Spleen (tissue), 11 donors: Measurements from ENCODE around the gene GRK6. TPM values are rescaled to one million over a fixed set of nuclear protein-coding genes. Genes with fewer than 3 reads are reported as not detected.

ENCODE experiments used
- DNase-seq: peaks from one replicate; pipeline ENCODE4 v3.0.0-alpha.2; 2020
- H3K27ac ChIP-seq, 8 donors: fragments of 200-600 bp; sonication (generic) in 7 of 8; 1 replicate in 4 of 8; 2 replicates in 4 of 8; pipeline versions ENCODE4 v1.5.0 to v1.8.0; 2016 to 2021; ENCODE audit warnings: inconsistent platforms in 4 of 8, mild to moderate bottlenecking in 4 of 8, moderate library complexity in 1 of 8
- H3K27me3 ChIP-seq, 7 donors: fragments of 200-600 bp; sonication (generic) in 6 of 7; replicated peaks in 1 of 7; 1 replicate in 4 of 7; 2 replicates in 3 of 7; pipeline versions ENCODE4 v1.5.0 to v1.8.0; 2016 to 2021; ENCODE audit warnings: inconsistent platforms in 3 of 7, mild to moderate bottlenecking in 1 of 7
- H3K36me3 ChIP-seq, 6 donors: fragments of 200-600 bp; sonication (generic) in 5 of 6; 1 replicate in 4 of 6; 2 replicates in 2 of 6; pipeline versions ENCODE4 v1.5.0 to v1.8.0; 2016 to 2021; ENCODE audit warnings: inconsistent platforms in 2 of 6
- H3K4me1 ChIP-seq, 6 donors: fragments of 200-600 bp; sonication (generic) in 5 of 6; 1 replicate in 3 of 6; 2 replicates in 3 of 6; pipeline versions ENCODE4 v1.5.0 to v1.8.0; 2016 to 2021; ENCODE audit warnings: inconsistent platforms in 3 of 6
- H3K4me3 ChIP-seq, 8 donors: fragments of 200-600 bp; sonication (generic) in 7 of 8; 1 replicate in 4 of 8; 2 replicates in 4 of 8; pipeline versions ENCODE4 v1.5.0 to v1.8.0; 2016 to 2021; ENCODE audit warnings: inconsistent platforms in 4 of 8, mild to moderate bottlenecking in 4 of 8, moderate library complexity in 2 of 8
- H3K9me3 ChIP-seq, 8 donors: fragments of 200-600 bp; sonication (generic) in 7 of 8; 1 replicate in 4 of 8; 2 replicates in 4 of 8; pipeline versions ENCODE4 v1.5.0 to v1.8.0; 2016 to 2021; ENCODE audit warnings: inconsistent platforms in 4 of 8
- POLR2A ChIP-seq, 3 donors: fragments of 450-650 bp; IDR thresholded peaks; one replicate each; pipeline ENCODE4 v1.5.1; 2017; ENCODE audit warnings: antibody characterized with exemption in 3 of 3, mild to moderate bottlenecking in 1 of 3
- POLR2AphosphoS5 ChIP-seq, 3 donors: sonication (generic); formaldehyde crosslinking; IDR thresholded peaks; one replicate each; pipeline ENCODE4 v1.5.1; 2017; ENCODE audit warnings: antibody characterized with exemption in 3 of 3
- WGBS, 5 donors: extraction: QIAGEN DNeasy Blood & Tissue Kit in 3 of 5; methylation state at CpG; one replicate each; pipeline versions ENCODE4 v1.1.5 to v1.1.7; 2013 to 2018; 5-methylcytosine and 5-hydroxymethylcytosine counted together
- intact Hi-C: fragments of 100-400 bp; cut with DNase I; formaldehyde crosslinking; loops from one replicate; pipeline ENCODE4 v1.15.0; 2023; ENCODE audit warnings: low total_unique reads
- polyA plus RNA-seq, 3 donors: library from polyadenylated mRNA; stranded (reverse); fragments of 200-250 nt; gene quantifications; one replicate each; pipeline ENCODE4 v1.2.1, GENCODE V29; 2013
- total RNA-seq, 7 donors: library from RNA; depleted of rRNA in 3 of 7; stranded (reverse); fragments of >200 nt in 3 of 7; fragmentation: NEBNext Ultra II Directional in 4 of 7; extraction: Animal tissue kit (Norgen Biotek cat#: 25700) in 4 of 7; gene quantifications; one replicate each; pipeline versions ENCODE4 v1.1.0 to v1.2.1, GENCODE V29; 2016 to 2021
- TF ChIP-seq, protein P1 (sequence below), 11 experiments: fragments of 200-600 bp in 7 of 11; fragments of 450-650 bp in 4 of 11; sonication (generic) in 4 of 11; IDR thresholded peaks in 8 of 11; conservative IDR thresholded peaks in 3 of 11; 1 replicate in 7 of 11; 2 replicates in 4 of 11; pipeline versions ENCODE4 v1.4.0 to v1.8.0; 2016 to 2021; ENCODE audit warnings: antibody characterized with exemption in 11 of 11, inconsistent platforms in 4 of 11, mild to moderate bottlenecking in 1 of 11
- donor health status: healthy with polysubstance abuse.
- donor health status: DM: no; HTN: no; CAD: no; lungs with moderate emphysema.
- donor health status: DM: no; HTN: no; CAD: no.
- donor health status: Bipolar disorder and iron deficiency.
- donor health status: healthy.
- donor health status: DM: no; HTN: no; CAD: no.
- donor health status: DM: yes; HTN: yes; CAD: no.

GRK6 gene
- total and polyA plus RNA-seq, 10 donors, result 45.7 to 170 (median 133) TPM

DNA sequence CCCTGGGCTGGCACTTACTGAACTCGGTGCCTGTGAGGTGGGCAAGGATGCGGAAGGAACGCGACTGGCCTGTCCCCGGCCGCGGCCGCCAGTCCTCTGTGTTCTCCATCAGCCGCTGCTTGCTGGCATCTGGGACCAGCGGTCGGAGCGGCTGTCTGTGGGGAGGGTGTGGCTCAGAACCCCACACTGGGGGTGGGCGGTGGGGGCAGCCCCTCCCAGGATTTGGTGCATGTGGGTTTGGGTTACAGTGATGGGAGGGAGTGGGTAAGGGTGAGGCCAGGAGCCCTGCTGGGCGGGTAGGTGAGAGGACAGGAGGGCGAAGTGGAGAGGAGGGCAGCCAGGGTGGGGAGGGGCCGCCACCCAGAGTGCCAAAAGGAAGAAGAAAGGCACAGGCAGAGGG lies 64.5 kb downstream of the GRK6 start:
- Histone ChIP-seq H3K27me3 (no peaks in the 10 kb centered on the region), H3K9me3 (no peaks in the 10 kb centered on the region), H3K4me3 (no peak overlapping the region), H3K36me3 (peaks cover 0 to 71% (median 57%) of the 10 kb centered on the region in 6 donors), H3K4me1 (peaks cover 28 to 72% (median 53%) of the 10 kb centered on the region in 6 donors), H3K27ac (peak overlapping the region in 3 of 8 donors; percentile 20 to 91 (median 21))
- WGBS, 5 donors, result 88 to 97% (median 95%) methylated on average over 8 to 16 of the region's 16 CpGs
- TF ChIP-seq, protein P1, sequence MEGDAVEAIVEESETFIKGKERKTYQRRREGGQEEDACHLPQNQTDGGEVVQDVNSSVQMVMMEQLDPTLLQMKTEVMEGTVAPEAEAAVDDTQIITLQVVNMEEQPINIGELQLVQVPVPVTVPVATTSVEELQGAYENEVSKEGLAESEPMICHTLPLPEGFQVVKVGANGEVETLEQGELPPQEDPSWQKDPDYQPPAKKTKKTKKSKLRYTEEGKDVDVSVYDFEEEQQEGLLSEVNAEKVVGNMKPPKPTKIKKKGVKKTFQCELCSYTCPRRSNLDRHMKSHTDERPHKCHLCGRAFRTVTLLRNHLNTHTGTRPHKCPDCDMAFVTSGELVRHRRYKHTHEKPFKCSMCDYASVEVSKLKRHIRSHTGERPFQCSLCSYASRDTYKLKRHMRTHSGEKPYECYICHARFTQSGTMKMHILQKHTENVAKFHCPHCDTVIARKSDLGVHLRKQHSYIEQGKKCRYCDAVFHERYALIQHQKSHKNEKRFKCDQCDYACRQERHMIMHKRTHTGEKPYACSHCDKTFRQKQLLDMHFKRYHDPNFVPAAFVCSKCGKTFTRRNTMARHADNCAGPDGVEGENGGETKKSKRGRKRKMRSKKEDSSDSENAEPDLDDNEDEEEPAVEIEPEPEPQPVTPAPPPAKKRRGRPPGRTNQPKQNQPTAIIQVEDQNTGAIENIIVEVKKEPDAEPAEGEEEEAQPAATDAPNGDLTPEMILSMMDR (IDR thresholded peaks at IDR 0.05 in 8 of 11, conservative IDR thresholded peaks at IDR 0.05 in 3 of 11), result no peak
- TF ChIP-seq POLR2AphosphoS5 (IDR thresholded peaks at IDR 0.05) (no peak), POLR2A (IDR thresholded peaks at IDR 0.05) (no peak)
- no peak for DNase-seq
- intact Hi-C loops, result no loop called here

DNA sequence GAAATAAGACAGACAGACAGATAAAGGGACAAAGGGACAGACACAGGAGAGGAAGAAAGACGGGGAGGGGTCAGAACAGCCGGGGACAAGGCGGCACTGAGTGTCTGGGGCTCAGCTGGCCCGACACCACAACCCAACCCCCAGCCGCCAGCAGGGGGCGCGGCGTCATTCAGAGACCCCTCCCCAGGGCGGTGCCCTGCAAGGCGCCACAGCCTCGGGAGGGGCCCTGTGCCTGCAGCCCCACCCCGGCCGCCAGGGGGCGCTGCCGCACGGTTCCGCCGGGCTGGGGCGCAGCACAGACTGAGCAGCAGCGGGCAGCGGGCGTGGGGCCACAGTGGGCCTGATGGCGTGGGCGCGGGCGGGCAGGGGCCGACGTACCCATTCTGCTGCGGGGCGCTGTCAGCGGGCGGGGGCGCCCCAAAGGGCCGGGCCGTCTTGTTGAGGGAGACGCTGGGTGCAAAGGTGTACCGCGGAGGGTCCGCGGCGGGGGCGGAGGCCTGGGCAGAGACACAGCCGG lies 65.0 kb downstream of the GRK6 start:
- peak; percentile 81 for DNase-seq
- Histone ChIP-seq H3K4me3 (no peak overlapping the region), H3K36me3 (peaks cover 0 to 66% (median 54%) of the 10 kb centered on the region in 6 donors), H3K27ac (peak overlapping the region in 3 of 8 donors; percentile 20 to 91 (median 21)), H3K4me1 (peaks cover 33 to 77% (median 58%) of the 10 kb centered on the region in 6 donors), H3K27me3 (no peaks in the 10 kb centered on the region), H3K9me3 (no peaks in the 10 kb centered on the region)
- WGBS, 5 donors, result 70 to 90% (median 83%) methylated on average over 28 to 43 of the region's 43 CpGs
- intact Hi-C loops, result no loop called here
- TF ChIP-seq, protein P1 (IDR thresholded peaks at IDR 0.05 in 8 of 11, conservative IDR thresholded peaks at IDR 0.05 in 3 of 11), result peak in 9 of 11 experiments; percentile 25 to 77 (median 58)
- TF ChIP-seq POLR2AphosphoS5 (IDR thresholded peaks at IDR 0.05), result peak in 1 of 3 donors; percentile 26
- no peak for TF ChIP-seq POLR2A (IDR thresholded peaks at IDR 0.05)

DNA sequence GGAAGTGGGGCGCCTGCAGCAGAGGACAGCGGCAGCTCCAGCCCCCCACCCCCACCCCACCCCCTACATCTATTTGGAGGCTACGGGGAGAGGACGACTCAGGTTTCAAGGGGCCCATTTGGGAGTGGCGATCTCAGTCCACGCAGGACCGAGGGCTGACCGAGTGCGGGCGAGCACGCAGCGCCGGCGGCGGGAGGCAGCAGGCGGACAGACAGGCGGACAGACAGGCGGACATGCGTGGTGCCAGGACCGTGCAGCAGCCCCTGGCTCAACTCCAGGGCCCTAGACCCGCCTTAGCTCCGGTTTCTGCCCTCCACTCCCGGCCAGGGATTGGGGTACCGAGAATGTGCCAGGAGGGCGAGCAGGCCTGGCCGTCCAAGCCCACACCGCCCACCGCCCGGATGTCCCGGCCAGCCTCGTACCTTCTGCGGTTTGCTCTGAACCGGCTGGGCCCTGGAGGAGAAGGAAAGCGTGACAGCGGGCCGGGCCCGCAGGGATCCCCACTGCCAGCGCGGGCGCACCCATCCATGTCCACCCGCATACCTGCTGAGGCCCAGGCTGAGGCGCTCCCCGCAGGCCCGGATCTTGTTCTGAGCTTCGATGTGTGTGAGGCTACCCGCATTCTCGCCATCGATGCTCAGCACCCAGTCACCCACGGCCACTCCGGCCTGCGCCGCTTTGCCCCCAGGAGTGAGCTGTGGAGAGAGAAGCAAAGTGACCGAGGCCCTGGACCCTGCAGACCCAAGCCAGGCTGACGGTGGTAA lies 65.7 kb downstream of the GRK6 start:
- Histone ChIP-seq H3K27ac (peak overlapping the region in 2 of 8 donors; percentile 91 to 92), H3K4me1 (peaks cover 35 to 84% (median 64%) of the 10 kb centered on the region in 6 donors), H3K4me3 (no peak overlapping the region), H3K36me3 (peaks cover 0 to 59% (median 49%) of the 10 kb centered on the region in 6 donors), H3K9me3 (no peaks in the 10 kb centered on the region), H3K27me3 (no peaks in the 10 kb centered on the region)
- TF ChIP-seq POLR2AphosphoS5 (IDR thresholded peaks at IDR 0.05), result peak in 1 of 3 donors; percentile 36
- no peak for TF ChIP-seq POLR2A (IDR thresholded peaks at IDR 0.05)
- TF ChIP-seq, protein P1 (IDR thresholded peaks at IDR 0.05 in 8 of 11, conservative IDR thresholded peaks at IDR 0.05 in 3 of 11), result no peak
- intact Hi-C loops, result no loop called here
- no peak for DNase-seq
- WGBS, 5 donors, result 88 to 97% (median 95%) methylated on average over 46 to 54 of the region's 54 CpGs

Other genes with a start within 250 kb of the GRK6 start
- gene RAB24, start 123.0 kb upstream of the GRK6 start, total RNA-seq, result 10 to 100 TPM; 52.1 to 90.4 (median 80.8) TPM
- 100 to 1,000 TPM in 2 of 3 donors, 10 to 100 TPM in 1; 90.6 to 181 (median 170) TPM for gene RAB24, start 123.0 kb upstream of the GRK6 start, polyA plus RNA-seq
- gene PRELID1, start 122.9 kb upstream of the GRK6 start, total RNA-seq, result 100 to 1,000 TPM in 5 of 7 donors, 10 to 100 TPM in 2; 74.5 to 173 (median 106) TPM
- gene PRELID1, start 122.9 kb upstream of the GRK6 start, polyA plus RNA-seq, result 100 to 1,000 TPM; 131 to 174 (median 154) TPM
- 10 to 100 TPM; 19.3 to 80.7 (median 26.7) TPM for gene MXD3, start 114.8 kb upstream of the GRK6 start, total RNA-seq
- gene MXD3, start 114.8 kb upstream of the GRK6 start, polyA plus RNA-seq, result 10 to 100 TPM; 25.9 to 32.5 (median 26.2) TPM
- 100 to 1,000 TPM in 4 of 7 donors, 10 to 100 TPM in 3; 92.4 to 211 (median 109) TPM for gene LMAN2, start 75.0 kb upstream of the GRK6 start, total RNA-seq
- gene LMAN2, start 75.0 kb upstream of the GRK6 start, polyA plus RNA-seq, result 10 to 100 TPM; 50.1 to 96.6 (median 72.5) TPM
- gene RGS14, start 68.8 kb upstream of the GRK6 start, total RNA-seq, result 100 to 1,000 TPM in 1 of 7 donors, 10 to 100 TPM in 6; 61.5 to 111 (median 77.1) TPM
- 10 to 100 TPM; 45.3 to 95.9 (median 61.6) TPM for gene RGS14, start 68.8 kb upstream of the GRK6 start, polyA plus RNA-seq
- under 1 TPM in 5 of 7 donors, not detected in 2; 0.13 to 0.77 (median 0.19) TPM for gene SLC34A1, start 42.2 kb upstream of the GRK6 start, total RNA-seq
- under 1 TPM in 2 of 3 donors, not detected in 1; 0.02 to 0.06 TPM for gene SLC34A1, start 42.2 kb upstream of the GRK6 start, polyA plus RNA-seq
- gene PFN3, start 26.0 kb upstream of the GRK6 start, total RNA-seq, result not detected
- gene PFN3, start 26.0 kb upstream of the GRK6 start, polyA plus RNA-seq, result not detected
- gene F12, start 17.1 kb upstream of the GRK6 start, total RNA-seq, result 1 to 10 TPM in 3 of 7 donors, under 1 TPM in 4; 0.60 to 1.7 (median 0.94) TPM
- 1 to 10 TPM; 1.1 to 2.3 (median 1.3) TPM for gene F12, start 17.1 kb upstream of the GRK6 start, polyA plus RNA-seq
- 1 to 10 TPM in 6 of 7 donors, not detected in 1; 2.6 to 5.3 (median 4.7) TPM for gene PRR7, start 20.1 kb downstream of the GRK6 start, total RNA-seq
- gene PRR7, start 20.1 kb downstream of the GRK6 start, polyA plus RNA-seq, result 1 to 10 TPM; 1.7 to 5.7 (median 3.9) TPM
- gene DBN1, start 47.0 kb downstream of the GRK6 start, total RNA-seq, result 10 to 100 TPM; 13.0 to 26.5 (median 17.6) TPM
- 10 to 100 TPM in 1 of 3 donors, 1 to 10 TPM in 2; 6.8 to 16.3 (median 7.6) TPM for gene DBN1, start 47.0 kb downstream of the GRK6 start, polyA plus RNA-seq
- gene PDLIM7, start 70.9 kb downstream of the GRK6 start, total RNA-seq, result 100 to 1,000 TPM in 3 of 7 donors, 10 to 100 TPM in 4; 44.8 to 220 (median 86.4) TPM
- gene PDLIM7, start 70.9 kb downstream of the GRK6 start, polyA plus RNA-seq, result 100 to 1,000 TPM in 1 of 3 donors, 10 to 100 TPM in 2; 42.5 to 125 (median 59.2) TPM
- gene DOK3, start 83.2 kb downstream of the GRK6 start, total RNA-seq, result 100 to 1,000 TPM; 111 to 231 (median 149) TPM
- gene DOK3, start 83.2 kb downstream of the GRK6 start, polyA plus RNA-seq, result 100 to 1,000 TPM in 1 of 3 donors, 10 to 100 TPM in 2; 69.9 to 144 (median 98.4) TPM
- gene DDX41, start 90.3 kb downstream of the GRK6 start, total RNA-seq, result 100 to 1,000 TPM in 2 of 7 donors, 10 to 100 TPM in 5; 68.9 to 126 (median 91.8) TPM
- gene DDX41, start 90.3 kb downstream of the GRK6 start, polyA plus RNA-seq, result 10 to 100 TPM; 68.9 to 99.4 (median 92.9) TPM
- gene FAM193B, start 127.9 kb downstream of the GRK6 start, total RNA-seq, result 100 to 1,000 TPM in 5 of 7 donors, 10 to 100 TPM in 2; 86.9 to 155 (median 116) TPM
- gene FAM193B, start 127.9 kb downstream of the GRK6 start, polyA plus RNA-seq, result 100 to 1,000 TPM; 145 to 364 (median 348) TPM
- 100 to 1,000 TPM in 4 of 7 donors, 10 to 100 TPM in 3; 72.0 to 126 (median 110) TPM for gene TMED9, start 165.5 kb downstream of the GRK6 start, total RNA-seq
- gene TMED9, start 165.5 kb downstream of the GRK6 start, polyA plus RNA-seq, result 10 to 100 TPM; 52.6 to 96.9 (median 91.9) TPM
- 10 to 100 TPM; 26.8 to 35.6 (median 32.5) TPM for gene B4GALT7, start 173.5 kb downstream of the GRK6 start, total RNA-seq
- gene B4GALT7, start 173.5 kb downstream of the GRK6 start, polyA plus RNA-seq, result 10 to 100 TPM; 22.7 to 43.8 (median 37.4) TPM